HG03520 (cell line): ENCODE data around the gene DCLRE1A.
"Not testable (repeated sequence)": the region's sequence is repeated elsewhere in the genome, so short reads cannot be mapped to it uniquely, and the experiment has no call there.

ENCODE experiments used
- ATAC-seq: cut with Tn5 transposase; IDR thresholded peaks from one replicate; pipeline ENCODE4 v1.9.1; 2021; ENCODE audit warnings: mild to moderate bottlenecking, moderate library complexity; ENCODE audit not compliant: unreplicated experiment

Gene DCLRE1A

GRCh38 chr10:113859261-113859660 lies 5.4 kb upstream of the DCLRE1A start:
- peak; percentile 40 for ATAC-seq

- ATAC-seq, result no peak
Observed at GRCh38 chr10:113858541-113858940, 4.7 kb upstream of the DCLRE1A start.

GRCh38 chr10:113857210-113857609 lies 3.3 kb upstream of the DCLRE1A start:
- ATAC-seq, result no peak

GRCh38 chr10:113856563-113856962 lies 2.7 kb upstream of the DCLRE1A start:
- no peak for ATAC-seq

- ATAC-seq, result peak; percentile 25
Observed at GRCh38 chr10:113854761-113855588, 1.1 kb upstream of the DCLRE1A start.

GRCh38 chr10:113853578-113854012 lies 287 bp downstream of the DCLRE1A start:
- no peak for ATAC-seq

GRCh38 chr10:113849946-113850345 lies 3.9 kb downstream of the DCLRE1A start:
- ATAC-seq, result no peak

GRCh38 chr10:113849140-113849803 lies 4.6 kb downstream of the DCLRE1A start:
- no peak for ATAC-seq

- no peak for ATAC-seq
Observed at GRCh38 chr10:113846036-113846435, 7.8 kb downstream of the DCLRE1A start.

GRCh38 chr10:113843972-113844485 lies 9.9 kb downstream of the DCLRE1A start:
- no peak for ATAC-seq

GRCh38 chr10:113842171-113842570 lies 11.7 kb downstream of the DCLRE1A start:
- no peak for ATAC-seq

GRCh38 chr10:113828567-113828966 lies 25.3 kb downstream of the DCLRE1A start:
- not testable (repeated sequence) for ATAC-seq

GRCh38 chr10:113825791-113826190 lies 28.1 kb downstream of the DCLRE1A start:
- ATAC-seq, result no peak

- ATAC-seq, result no peak
Observed at GRCh38 chr10:113823389-113823788, 30.5 kb downstream of the DCLRE1A start.

GRCh38 chr10:113822174-113822573 lies 31.7 kb downstream of the DCLRE1A start:
- no peak for ATAC-seq

- not testable (repeated sequence) for ATAC-seq
Observed at GRCh38 chr10:113821306-113821705, 32.6 kb downstream of the DCLRE1A start.

GRCh38 chr10:113820507-113820906 lies 33.4 kb downstream of the DCLRE1A start:
- no peak for ATAC-seq

GRCh38 chr10:113819989-113820388 lies 33.9 kb downstream of the DCLRE1A start:
- ATAC-seq, result no peak

- not testable (repeated sequence) for ATAC-seq
Observed at GRCh38 chr10:113814700-113815099, 39.2 kb downstream of the DCLRE1A start.

- no peak for ATAC-seq
Observed at GRCh38 chr10:113808168-113808567, 45.7 kb downstream of the DCLRE1A start.

GRCh38 chr10:113806503-113806902 lies 47.4 kb downstream of the DCLRE1A start:
- no peak for ATAC-seq

- no peak for ATAC-seq
Observed at GRCh38 chr10:113802997-113803396, 50.9 kb downstream of the DCLRE1A start.
